Activated gamma-delta T cell (primary cell): ENCODE measurements around the gene ABCA1.
A peak's percentile ranks its signal among the peaks of the same experiment; 100 is the strongest.
"Not testable (repeated sequence)": the region's sequence is repeated elsewhere in the genome, so short reads cannot be mapped to it uniquely, and the experiment has no call there.

ENCODE experiments used
- DNase-seq: peaks from one replicate; lab custom pipeline; 2025; lab: John Stamatoyannopoulos, UW
- total RNA-seq, 2 donors: gene quantifications; one replicate each; lab custom pipeline; 2026; lab: John Stamatoyannopoulos, UW

ABCA1 gene, protein sequence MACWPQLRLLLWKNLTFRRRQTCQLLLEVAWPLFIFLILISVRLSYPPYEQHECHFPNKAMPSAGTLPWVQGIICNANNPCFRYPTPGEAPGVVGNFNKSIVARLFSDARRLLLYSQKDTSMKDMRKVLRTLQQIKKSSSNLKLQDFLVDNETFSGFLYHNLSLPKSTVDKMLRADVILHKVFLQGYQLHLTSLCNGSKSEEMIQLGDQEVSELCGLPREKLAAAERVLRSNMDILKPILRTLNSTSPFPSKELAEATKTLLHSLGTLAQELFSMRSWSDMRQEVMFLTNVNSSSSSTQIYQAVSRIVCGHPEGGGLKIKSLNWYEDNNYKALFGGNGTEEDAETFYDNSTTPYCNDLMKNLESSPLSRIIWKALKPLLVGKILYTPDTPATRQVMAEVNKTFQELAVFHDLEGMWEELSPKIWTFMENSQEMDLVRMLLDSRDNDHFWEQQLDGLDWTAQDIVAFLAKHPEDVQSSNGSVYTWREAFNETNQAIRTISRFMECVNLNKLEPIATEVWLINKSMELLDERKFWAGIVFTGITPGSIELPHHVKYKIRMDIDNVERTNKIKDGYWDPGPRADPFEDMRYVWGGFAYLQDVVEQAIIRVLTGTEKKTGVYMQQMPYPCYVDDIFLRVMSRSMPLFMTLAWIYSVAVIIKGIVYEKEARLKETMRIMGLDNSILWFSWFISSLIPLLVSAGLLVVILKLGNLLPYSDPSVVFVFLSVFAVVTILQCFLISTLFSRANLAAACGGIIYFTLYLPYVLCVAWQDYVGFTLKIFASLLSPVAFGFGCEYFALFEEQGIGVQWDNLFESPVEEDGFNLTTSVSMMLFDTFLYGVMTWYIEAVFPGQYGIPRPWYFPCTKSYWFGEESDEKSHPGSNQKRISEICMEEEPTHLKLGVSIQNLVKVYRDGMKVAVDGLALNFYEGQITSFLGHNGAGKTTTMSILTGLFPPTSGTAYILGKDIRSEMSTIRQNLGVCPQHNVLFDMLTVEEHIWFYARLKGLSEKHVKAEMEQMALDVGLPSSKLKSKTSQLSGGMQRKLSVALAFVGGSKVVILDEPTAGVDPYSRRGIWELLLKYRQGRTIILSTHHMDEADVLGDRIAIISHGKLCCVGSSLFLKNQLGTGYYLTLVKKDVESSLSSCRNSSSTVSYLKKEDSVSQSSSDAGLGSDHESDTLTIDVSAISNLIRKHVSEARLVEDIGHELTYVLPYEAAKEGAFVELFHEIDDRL (N-terminal part only)
- 0.97 to 3.8 reads per million in 2 donors for total RNA-seq

DNA sequence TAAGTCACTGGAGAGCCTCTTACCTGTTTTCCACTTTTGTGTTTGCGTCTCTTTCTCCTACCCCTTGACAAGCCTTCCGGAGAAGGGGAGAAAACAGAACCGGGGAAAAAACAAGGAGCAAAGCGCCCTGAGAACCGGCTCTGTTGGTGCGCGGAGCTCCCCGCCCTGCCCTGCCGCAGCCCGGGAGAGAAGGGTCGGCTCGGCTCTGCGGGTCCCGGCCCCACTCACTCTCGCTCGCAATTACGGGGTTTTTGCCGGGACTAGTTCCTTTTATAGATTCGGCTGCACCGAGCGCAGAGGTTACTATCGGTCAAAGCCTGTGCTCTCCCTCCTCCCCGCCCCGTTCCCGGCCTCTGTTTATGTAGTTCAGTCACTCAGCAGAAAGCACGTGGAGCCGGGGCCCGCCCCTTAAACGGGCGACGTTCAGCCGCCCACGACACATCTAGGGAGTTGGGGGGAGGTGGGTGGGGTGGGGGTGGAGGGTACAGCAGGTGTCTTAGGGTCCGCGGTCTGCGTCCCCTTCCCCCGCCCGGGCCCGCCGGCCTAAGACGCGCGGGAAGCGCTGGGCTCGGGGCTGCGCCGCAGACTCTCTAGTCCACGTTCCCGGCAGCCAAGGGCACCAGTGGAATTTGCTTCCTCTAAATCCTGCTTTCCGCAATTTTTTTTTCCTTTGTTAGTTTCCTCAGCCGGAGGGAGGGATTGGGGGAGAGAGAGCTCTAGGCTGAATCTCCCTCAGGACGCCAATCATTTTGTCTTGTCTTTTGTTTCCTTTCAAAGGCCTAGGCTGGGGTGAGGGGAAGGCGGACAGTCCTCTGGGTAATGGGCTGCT lies at the start of gene ABCA1:
Gene ABCA1 (minus strand): TSS at position 244 of the 829 bp plus-strand sequence. CDS start 24,476 bp downstream, outside the sequence.
- peak; percentile 22 for DNase-seq

DNA sequence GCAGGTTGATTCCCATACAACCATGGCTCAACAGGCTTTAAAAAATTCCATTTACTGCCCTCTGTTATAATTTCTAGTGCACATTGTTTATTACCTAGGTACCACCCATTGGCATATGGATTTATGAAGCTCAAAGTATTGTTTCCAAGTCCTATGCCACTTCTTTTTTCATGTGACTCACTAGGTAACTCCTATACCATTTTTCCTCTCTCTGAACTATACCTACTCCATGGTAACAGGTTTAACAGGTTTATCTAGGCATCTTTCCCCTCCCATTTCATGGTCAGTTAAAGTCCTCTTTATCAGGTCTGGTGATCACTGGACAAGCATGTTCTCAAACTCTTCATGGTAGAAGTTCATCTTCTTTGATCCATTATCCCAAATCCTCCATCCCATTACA lies 49.6 kb upstream of the ABCA1 start:
- no peak for DNase-seq

DNA sequence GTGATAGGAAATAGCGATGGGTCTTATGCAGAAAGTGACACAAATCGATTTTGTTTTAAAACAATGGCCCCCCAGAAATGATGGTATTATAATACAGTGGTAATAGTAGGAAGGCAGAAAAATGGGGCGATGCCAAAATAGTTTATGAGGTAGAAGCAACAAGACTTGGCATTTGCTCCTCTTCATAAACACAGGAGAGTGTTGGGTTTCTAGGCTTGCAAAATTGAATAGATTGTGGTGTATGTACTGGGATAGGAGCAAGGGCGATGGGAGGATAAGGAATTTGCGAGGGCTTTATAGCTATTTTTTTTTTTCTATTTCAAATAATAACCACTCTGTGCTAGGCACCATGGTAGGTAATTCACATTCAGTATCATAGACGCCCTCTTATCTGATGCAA lies 49.2 kb upstream of the ABCA1 start:
- no peak for DNase-seq

GRCh38 chr9:104975966-104976595 lies 48.1 kb upstream of the ABCA1 start:
- not testable (repeated sequence) for DNase-seq

GRCh38 chr9:104974053-104974962 lies 46.4 kb upstream of the ABCA1 start:
- DNase-seq = no peak

DNA sequence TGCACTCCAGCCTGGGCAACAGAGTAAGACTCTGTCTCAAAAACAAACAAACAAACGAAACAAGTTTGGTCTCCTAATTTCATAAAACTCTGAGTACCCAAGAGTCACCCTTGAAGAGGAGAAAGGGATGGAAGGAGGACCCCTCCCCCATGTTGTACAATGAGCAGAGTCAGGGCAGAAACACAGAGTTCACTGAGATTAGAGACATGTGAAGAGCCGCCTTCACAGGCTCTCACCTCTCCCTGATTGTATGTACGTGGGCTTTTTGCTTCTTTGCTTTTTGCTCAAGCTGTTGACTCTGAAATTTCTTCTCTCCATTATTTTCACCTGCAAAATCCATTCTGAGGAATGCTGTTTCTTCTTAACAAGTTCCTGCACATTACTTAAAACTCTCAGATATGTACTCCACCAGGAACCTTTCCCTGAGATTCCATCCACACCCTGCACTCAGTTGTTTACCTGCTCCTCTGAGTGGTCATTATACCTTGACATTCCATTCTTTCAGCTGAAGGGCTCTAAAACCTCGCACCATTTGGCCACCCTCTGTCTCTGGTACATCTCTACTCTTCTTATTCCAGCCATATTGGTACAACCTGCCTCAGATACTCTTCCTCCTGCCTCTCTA lies 44.4 kb upstream of the ABCA1 start:
- DNase-seq = no peak

DNA sequence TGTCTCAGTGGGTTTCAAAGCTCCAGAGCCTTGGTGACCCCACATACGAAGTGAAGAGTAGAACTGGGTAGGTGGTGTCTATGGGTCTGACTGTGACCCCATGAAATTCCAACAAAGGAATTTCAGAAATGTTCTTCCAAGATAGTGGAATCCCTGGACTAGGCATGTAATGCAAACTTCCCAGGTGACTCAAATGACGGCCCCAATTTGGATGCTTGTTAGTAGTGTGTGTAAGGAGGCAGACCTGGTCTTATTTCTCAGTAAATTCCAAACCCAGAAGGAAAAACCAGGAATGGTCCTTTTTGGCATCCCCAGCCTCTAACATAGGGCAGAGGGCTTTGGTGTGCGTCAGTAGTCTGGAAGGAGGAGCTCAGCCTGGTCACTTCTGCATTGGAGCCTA lies 43.6 kb upstream of the ABCA1 start:
- no peak for DNase-seq

- no peak for DNase-seq
Observed at GRCh38 chr9:104970271-104970987, 42.5 kb upstream of the ABCA1 start.

GRCh38 chr9:104969116-104969515 lies 41.2 kb upstream of the ABCA1 start:
- no peak for DNase-seq

- peak; percentile 67 for DNase-seq
Observed at GRCh38 chr9:104968025-104968982, 40.3 kb upstream of the ABCA1 start.

GRCh38 chr9:104963076-104963475 lies 35.1 kb upstream of the ABCA1 start:
- no peak for DNase-seq

DNA sequence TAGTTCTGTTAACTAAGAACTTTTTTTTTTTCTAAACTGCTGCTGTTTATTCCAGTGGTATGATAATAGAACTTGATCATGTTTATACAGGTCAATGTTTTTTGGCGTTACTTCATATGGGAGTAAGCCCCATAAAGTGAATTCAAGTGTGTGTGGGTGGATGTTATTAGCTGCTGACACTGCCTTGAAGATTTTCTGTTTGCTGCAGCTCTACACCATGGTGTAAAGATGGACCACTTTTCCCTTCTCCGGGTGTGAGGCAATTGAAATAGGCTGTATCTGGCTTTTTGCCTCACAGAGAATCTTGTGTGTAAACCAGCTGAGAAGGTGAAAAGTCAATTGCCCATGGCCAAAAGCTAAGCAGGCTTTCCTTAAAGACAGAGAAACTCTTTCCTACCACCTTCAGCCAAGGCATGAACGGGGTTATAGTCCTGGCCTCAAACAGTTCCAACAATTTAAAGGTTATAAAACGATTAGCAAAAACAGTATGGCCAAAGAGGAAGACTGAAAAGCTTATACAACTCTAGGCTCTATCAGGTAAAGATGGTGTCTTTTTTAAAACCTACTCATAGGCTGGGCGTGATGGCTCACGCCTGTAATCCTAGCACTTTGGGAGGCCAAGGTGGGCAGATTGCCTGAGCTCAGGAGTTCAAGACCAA lies 33.9 kb upstream of the ABCA1 start:
- no peak for DNase-seq

DNA sequence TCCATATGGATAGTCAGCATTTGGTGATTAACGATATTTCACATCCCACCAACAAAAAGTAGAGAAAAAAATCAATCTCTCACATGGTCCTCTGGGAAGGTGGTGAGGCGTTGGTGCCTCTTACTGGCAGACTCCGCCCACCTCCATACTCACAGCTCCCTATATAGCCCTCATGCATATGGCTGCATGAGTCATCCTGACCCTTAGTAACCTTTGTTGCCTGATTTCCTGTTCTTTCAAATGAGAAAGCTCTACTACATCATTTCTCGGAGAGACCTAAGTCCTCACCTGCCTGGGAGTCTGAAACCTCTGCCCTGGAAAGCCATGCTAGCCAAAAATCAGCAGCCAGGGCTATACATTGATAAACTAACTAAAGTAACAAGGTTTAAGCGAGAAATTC lies 33.3 kb upstream of the ABCA1 start:
- DNase-seq = no peak

GRCh38 chr9:104960662-104961061 lies 32.7 kb upstream of the ABCA1 start:
- DNase-seq = no peak

- DNase-seq = no peak
Observed at GRCh38 chr9:104958751-104959150, 30.8 kb upstream of the ABCA1 start.

- DNase-seq = not testable (repeated sequence)
Observed at GRCh38 chr9:104958006-104958405, 30.1 kb upstream of the ABCA1 start.

DNA sequence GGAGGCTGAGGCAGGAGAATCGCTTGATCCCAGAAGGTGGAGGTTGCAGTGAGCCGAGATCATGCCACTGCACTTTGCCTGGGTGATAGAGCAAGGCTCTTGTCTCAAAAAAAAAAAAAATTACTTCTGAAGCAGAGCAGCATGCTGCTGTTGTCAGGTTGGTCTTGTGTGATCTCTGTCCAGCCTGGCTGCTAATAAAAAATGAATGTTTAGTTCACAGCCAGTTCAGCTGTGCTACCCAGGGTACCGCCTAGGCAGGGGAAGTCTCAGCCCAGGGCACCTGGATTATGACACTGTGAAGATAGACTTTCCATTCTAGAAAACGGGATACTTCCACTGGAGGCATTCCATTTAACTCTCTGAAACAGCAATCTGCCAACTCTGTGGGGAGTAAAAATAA lies 23.5 kb upstream of the ABCA1 start:
- DNase-seq = no peak
